Measurements from ENCODE around the gene UCHL5. TPM values are rescaled to one million over a fixed set of nuclear protein-coding genes. Genes with fewer than 3 reads are reported as not detected.
A peak's percentile ranks its signal among the peaks of the same experiment; 100 is the strongest.
"Not testable (repeated sequence)": the region's sequence is repeated elsewhere in the genome, so short reads cannot be mapped to it uniquely, and the experiment has no call there.

Gene UCHL5
- total and polyA plus RNA-seq, 2 experiments from 2014 or later = 22.5 to 50.8 TPM

DNA sequence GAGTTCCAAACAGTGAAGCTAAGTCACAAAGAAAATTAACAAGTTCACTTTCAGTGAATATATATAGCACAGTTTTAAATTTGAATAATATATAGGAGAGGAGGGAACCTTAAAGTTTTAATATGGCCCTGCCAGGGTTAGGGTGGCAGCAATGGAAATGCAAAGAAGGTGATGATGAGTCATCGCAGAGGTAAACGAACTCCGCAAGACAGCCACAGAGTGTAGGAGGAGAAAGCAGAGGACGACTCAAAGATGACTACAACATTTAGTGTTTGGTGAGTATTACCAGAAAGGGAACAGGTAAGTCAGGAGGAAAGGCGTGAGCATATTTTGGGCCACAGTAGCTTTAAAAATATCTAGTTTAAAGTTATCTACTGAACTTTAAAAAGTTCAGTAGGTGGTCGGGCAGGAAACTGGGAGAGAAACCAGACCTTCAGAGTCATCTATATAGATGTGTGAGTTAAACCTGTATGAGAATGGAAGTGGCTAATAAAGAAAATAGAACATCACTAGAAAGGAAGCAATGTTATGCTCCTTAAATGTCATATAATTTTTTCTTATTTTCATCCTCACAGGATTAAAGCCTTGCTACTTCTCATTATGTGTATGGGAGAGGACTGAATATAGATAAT is 75.7 kb downstream of the UCHL5 start:
- no peaks in the 10 kb centered on the region for H3K9me2 ChIP-seq (ENCODE audit: insufficient read depth)
- in situ Hi-C loops (cut with MboI) = no loop called here

DNA sequence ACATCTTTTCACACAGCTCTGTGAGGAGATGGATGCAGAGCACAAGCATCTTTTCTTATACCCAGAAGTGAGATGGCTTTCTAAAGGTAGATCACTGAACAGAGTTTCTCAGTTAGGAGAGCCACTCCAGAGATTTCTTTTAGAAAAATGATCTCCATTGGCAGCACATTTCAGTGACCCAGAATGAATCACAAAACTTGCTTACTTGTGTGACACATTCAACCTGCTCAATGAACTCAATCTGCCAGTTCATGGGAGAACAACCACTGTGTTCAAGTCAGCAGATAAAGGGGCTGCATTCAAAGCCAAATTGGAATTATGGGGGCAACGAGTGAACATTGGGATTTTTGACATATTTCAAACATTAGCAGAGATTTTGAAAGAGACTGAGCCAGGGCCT is 78.3 kb downstream of the UCHL5 start:
- 33 to 50% methylated on average over 1 of the region's 1 CpG for WGBS, 2 experiments (ENCODE audit: low coverage in 1 of 2, low lambda C conversion rate in 2 of 2, missing lambda C conversion rate in 2 of 2)
- H3K9me2 ChIP-seq (ENCODE audit: insufficient read depth) = no peaks in the 10 kb centered on the region
- no peak overlapping the region for H3K27ac ChIP-seq
- H3K36me3 ChIP-seq (ENCODE audit: low read depth) = no peaks in the 10 kb centered on the region
- no peaks in the 10 kb centered on the region for H3K79me2 ChIP-seq (ENCODE audit: insufficient read depth)
- H4K20me1 ChIP-seq (ENCODE audit: insufficient read depth) = no peaks in the 10 kb centered on the region
- no peaks in the 10 kb centered on the region for H3K27me3 ChIP-seq (replicated peaks; ENCODE audit: insufficient read depth)
- no peaks in the 10 kb centered on the region for H3F3A ChIP-seq (ENCODE audit: insufficient read depth)
- no peak overlapping the region for H3K4me2 ChIP-seq (ENCODE audit: unreplicated experiment)
- no peak overlapping the region for H3K4me3 ChIP-seq
- TF ChIP-seq EZH2phosphoT487 (IDR thresholded peaks at IDR 0.05; ENCODE audit: insufficient read depth, low read depth) = no peak
- TF ChIP-seq EZH2 (IDR thresholded peaks at IDR 0.05; ENCODE audit: insufficient read depth, poor library complexity, severe bottlenecking) = no peak
- DNase-seq = peak; percentile 22
- no peak overlapping the region for H2AFZ ChIP-seq
- in situ Hi-C loops (cut with MboI) = no loop called here
- no peaks in the 10 kb centered on the region for H3K4me1 ChIP-seq (ENCODE audit: insufficient read depth)
- H3K9ac ChIP-seq = no peak overlapping the region
- H3K9me3 ChIP-seq (ENCODE audit: low read depth) = no peaks in the 10 kb centered on the region

More for the DNA sequence above, 75.7 kb downstream of the UCHL5 start:
- Histone ChIP-seq H3K4me3 (no peak overlapping the region), H3K4me2 (ENCODE audit: unreplicated experiment) (no peak overlapping the region), H2AFZ (no peak overlapping the region), H3K27me3 (replicated peaks; ENCODE audit: insufficient read depth) (no peaks in the 10 kb centered on the region), H3K4me1 (ENCODE audit: insufficient read depth) (no peaks in the 10 kb centered on the region), H3K36me3 (ENCODE audit: low read depth) (no peaks in the 10 kb centered on the region), H3K9ac (no peak overlapping the region), H3F3A (ENCODE audit: insufficient read depth) (no peaks in the 10 kb centered on the region), H3K27ac (no peak overlapping the region), H3K9me3 (ENCODE audit: low read depth) (no peaks in the 10 kb centered on the region), H3K79me2 (ENCODE audit: insufficient read depth) (no peaks in the 10 kb centered on the region), H4K20me1 (ENCODE audit: insufficient read depth) (no peaks in the 10 kb centered on the region)
- DNase-seq = no peak
- 79 to 82% methylated on average over 6 of the region's 6 CpGs for WGBS, 2 experiments (ENCODE audit: low coverage in 1 of 2, low lambda C conversion rate in 2 of 2, missing lambda C conversion rate in 2 of 2)
- TF ChIP-seq EZH2 (IDR thresholded peaks at IDR 0.05; ENCODE audit: insufficient read depth, poor library complexity, severe bottlenecking) = no peak
- TF ChIP-seq EZH2phosphoT487 (IDR thresholded peaks at IDR 0.05; ENCODE audit: insufficient read depth, low read depth) = no peak

DNA sequence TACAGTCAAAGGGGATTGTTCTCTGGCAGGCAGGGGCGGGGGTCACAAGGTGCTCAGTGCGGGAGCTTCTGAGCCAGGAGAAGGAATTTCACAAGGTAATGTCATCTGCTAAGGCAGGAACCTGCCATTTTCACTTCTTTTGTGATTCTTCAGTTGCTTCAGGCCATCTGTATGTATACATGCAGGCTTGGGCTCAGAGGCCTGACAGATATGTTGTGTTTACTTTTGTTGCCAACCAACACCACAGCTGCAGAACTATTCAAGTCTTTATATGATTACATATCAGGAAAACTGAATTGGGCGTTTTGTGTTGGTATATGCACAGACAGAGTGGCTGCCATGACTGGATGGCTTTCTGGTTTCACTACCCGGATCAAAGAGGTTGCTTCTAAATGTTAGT is 78.8 kb downstream of the UCHL5 start:
- H2AFZ ChIP-seq; H3K27ac ChIP-seq; H3K27me3 ChIP-seq (replicated peaks; ENCODE audit: insufficient read depth); H3K36me3 ChIP-seq (ENCODE audit: low read depth); H3K9me2 ChIP-seq (ENCODE audit: insufficient read depth); H3K9ac ChIP-seq; H3K4me3 ChIP-seq; H3K4me2 ChIP-seq (ENCODE audit: unreplicated experiment); H4K20me1 ChIP-seq (ENCODE audit: insufficient read depth); in situ Hi-C loops (cut with MboI); H3K9me3 ChIP-seq (ENCODE audit: low read depth); H3F3A ChIP-seq (ENCODE audit: insufficient read depth); H3K79me2 ChIP-seq (ENCODE audit: insufficient read depth); DNase-seq; H3K4me1 ChIP-seq (ENCODE audit: insufficient read depth): not testable (repeated sequence)
- WGBS, 2 experiments (ENCODE audit: low coverage in 1 of 2, low lambda C conversion rate in 2 of 2, missing lambda C conversion rate in 2 of 2) = 90 to 94% methylated on average over 4 of the region's 4 CpGs

DNA sequence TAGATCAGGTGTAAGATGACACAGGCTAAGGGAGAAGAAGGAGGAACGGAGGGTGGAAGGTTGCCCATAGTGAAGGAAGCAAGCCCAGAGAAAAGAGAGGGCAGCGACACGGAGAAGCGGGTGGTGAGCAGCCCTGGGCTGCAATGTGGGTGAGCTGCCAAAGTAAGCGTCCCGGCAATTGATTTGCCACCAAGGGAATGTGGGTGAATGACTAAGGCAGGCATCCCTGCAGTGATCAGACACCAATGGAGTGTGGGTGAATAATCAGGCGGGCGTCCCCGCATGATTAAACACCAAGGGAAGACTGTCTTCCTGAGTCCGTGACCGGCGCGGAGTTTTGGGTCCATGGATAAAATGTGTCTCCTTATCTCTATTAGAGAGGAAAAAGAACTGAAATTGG is 79.6 kb downstream of the UCHL5 start:
- no peak overlapping the region for H3K27ac ChIP-seq
- no peaks in the 10 kb centered on the region for H3F3A ChIP-seq (ENCODE audit: insufficient read depth)
- H3K36me3 ChIP-seq (ENCODE audit: low read depth) = no peaks in the 10 kb centered on the region
- no peak overlapping the region for H3K9ac ChIP-seq
- H2AFZ ChIP-seq = no peak overlapping the region
- in situ Hi-C loops (cut with MboI) = no loop called here
- no peak for TF ChIP-seq EZH2 (IDR thresholded peaks at IDR 0.05; ENCODE audit: insufficient read depth, poor library complexity, severe bottlenecking)
- no peak for TF ChIP-seq EZH2phosphoT487 (IDR thresholded peaks at IDR 0.05; ENCODE audit: insufficient read depth, low read depth)
- no peak for DNase-seq
- H4K20me1 ChIP-seq (ENCODE audit: insufficient read depth) = no peaks in the 10 kb centered on the region
- peaks cover 7% of the 10 kb centered on the region; the same call in 1 of the 2 replicates for H3K4me1 ChIP-seq (ENCODE audit: insufficient read depth)
- no peaks in the 10 kb centered on the region for H3K9me2 ChIP-seq (ENCODE audit: insufficient read depth)
- WGBS, 2 experiments (ENCODE audit: low coverage in 1 of 2, low lambda C conversion rate in 2 of 2, missing lambda C conversion rate in 2 of 2) = 98 to 99% methylated on average over 13 of the region's 13 CpGs
- H3K27me3 ChIP-seq (replicated peaks; ENCODE audit: insufficient read depth) = no peaks in the 10 kb centered on the region
- no peak overlapping the region for H3K4me3 ChIP-seq
- H3K9me3 ChIP-seq (ENCODE audit: low read depth) = no peaks in the 10 kb centered on the region
- no peak overlapping the region for H3K4me2 ChIP-seq (ENCODE audit: unreplicated experiment)
- H3K79me2 ChIP-seq (ENCODE audit: insufficient read depth) = no peaks in the 10 kb centered on the region

Measured in GM23248 (cell line).